IPS DF 4.7 (cell line): ENCODE measurements around the gene CRYBB2.
"Not testable (repeated sequence)": the region's sequence is repeated elsewhere in the genome, so short reads cannot be mapped to it uniquely, and the experiment has no call there.

Experiments used
- DNase-seq: peaks from one replicate; pipeline ENCODE4 v3.0.0-alpha.2; 2013; ENCODE audit warnings: low spot score; ENCODE audit errors: extremely low read depth

Gene CRYBB2

DNA sequence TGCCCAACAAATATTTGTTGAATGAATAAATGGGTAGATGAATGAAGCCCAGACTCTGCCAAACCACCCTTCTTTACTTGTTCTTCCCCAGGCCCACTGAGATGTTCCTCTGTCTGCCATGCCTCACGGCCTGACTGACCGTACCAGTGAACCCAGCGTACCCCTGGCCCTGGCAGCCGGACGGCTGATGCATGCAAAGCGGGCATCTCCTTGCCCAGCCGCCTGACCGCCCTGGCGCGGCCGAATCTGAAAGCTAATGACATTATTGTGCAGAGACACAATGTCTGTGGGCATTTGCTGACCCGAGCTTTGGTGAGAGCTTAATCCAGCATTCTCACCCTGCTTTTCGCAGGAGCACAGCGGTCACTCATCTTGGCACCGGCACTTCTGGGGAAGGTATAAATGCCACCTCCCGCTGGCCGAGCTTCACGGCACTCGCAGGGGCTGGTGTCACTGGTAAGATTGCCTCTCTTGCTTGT is at the start of gene CRYBB2:
CRYBB2 (plus strand) TSS at position 429 of the 479 bp plus-strand sequence. CDS start 1,791 bp downstream, outside the sequence.
- DNase-seq = no peak

DNA sequence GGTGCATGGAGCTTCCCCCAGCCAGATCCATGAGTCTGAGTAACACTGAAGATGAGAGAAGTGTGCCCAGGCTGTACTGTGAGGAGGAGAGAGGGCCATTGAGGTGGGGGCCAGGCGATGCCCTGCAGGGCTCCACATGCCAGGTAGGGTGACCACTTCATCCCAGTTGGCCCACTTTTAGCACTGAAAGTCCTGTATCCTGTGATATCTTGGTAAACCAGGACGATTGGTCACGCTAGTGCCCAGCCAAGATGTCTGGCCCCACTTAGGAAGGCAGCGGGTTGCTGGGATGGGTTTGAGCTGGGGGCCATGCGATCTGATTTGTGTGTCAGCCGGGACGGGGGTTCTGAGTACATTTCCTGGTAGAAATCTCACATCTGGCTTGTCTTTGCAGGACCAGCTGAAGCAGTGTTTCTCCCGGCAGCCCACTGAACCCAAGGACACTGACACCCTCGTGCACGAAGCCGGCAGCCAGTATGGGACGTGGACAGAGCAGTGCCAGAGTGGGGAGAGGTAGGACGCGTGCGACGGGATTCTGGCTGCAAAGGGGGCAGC is 48.9 kb upstream of the CRYBB2 start:
- no peak for DNase-seq

DNA sequence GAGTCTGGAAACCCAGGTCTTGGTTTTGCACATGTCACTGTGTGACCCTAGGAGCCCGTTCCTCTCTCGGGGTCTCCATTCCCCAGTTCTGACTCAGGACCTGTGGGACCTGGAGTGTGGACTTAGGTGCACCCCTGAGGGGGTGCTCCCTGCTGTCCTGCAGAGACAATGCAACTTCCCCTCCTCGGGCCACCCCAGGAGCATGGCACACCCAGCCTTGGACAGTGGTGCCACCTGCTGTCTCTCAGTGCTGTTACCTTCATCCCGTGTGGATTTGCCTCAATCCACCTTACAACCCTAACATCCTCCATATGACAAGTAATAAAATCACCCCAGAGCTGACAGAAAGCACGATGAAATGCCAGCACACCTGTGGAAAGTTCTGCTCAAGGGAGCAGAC is 47.3 kb upstream of the CRYBB2 start:
- no peak for DNase-seq

DNA sequence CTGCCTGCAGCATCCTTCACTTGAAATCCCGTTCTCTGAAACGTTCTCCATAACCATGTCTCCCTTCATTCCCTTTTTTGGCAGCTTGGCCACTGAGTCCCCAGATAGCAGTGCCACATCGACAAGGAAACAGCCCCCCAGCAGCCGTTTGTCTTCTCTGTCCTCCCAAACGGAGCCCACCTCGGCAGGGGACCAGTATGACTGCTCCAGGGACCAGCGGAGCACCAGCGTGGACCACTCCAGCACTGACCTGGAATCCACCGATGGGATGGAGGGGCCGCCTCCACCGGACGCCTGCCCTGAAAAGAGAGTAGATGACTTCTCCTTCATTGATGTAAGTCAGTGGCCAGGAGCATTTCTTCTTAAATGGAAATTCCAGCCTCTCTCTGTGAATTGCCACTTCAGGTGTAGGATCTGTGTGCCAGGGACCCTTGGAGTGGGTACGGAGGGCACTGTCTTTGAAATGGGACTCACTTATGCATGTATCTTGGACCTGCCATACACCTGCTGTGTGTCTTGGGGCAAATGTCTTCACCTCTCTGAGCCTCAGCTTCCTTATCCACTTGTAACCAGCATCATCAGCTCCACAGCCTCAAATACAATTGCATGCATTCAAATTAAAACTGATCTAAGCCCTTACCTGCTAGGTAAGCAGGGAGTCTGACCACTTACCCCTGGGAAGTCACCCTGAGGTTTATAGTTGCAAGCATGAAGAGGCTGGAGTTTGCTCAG is 45.1 kb upstream of the CRYBB2 start:
- no peak for DNase-seq

GRCh38 chr22:25174888-25175411 is 44.5 kb upstream of the CRYBB2 start:
- DNase-seq = no peak

GRCh38 chr22:25176175-25176574 is 43.3 kb upstream of the CRYBB2 start:
- no peak for DNase-seq

DNA sequence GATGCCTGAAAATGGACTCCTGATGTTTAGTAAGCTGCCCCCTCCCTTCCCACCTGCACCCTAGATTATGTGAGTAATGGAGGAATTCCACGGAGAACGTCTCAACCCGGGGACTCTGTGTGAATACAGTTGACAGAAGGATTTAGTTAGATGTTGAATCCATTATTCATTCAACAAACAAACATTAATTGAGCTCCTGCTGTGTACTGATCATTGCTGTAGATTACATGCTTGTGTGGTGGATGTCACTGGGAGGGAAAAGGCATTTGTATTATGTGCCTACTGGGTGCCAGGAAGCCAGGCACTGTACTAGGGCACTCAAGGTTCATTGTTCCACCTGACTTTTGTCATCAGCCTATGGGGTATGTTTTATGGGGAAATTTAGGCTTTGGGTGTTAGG is 42.6 kb upstream of the CRYBB2 start:
- no peak for DNase-seq

- no peak for DNase-seq
These were observed 42.2 kb upstream of the CRYBB2 start for GRCh38 chr22:25177226-25177625.

GRCh38 chr22:25177895-25178294 is 41.5 kb upstream of the CRYBB2 start:
- DNase-seq = no peak

- DNase-seq = not testable (repeated sequence)
These were observed 41.1 kb upstream of the CRYBB2 start for GRCh38 chr22:25178348-25178747.

GRCh38 chr22:25178869-25179631 is 40.4 kb upstream of the CRYBB2 start:
- DNase-seq = not testable (repeated sequence)

- DNase-seq = no peak
These were observed 37.0 kb upstream of the CRYBB2 start for GRCh38 chr22:25182131-25183110.

GRCh38 chr22:25183949-25184619 is 35.4 kb upstream of the CRYBB2 start:
- DNase-seq = no peak

GRCh38 chr22:25186140-25186539 is 33.3 kb upstream of the CRYBB2 start:
- DNase-seq = no peak

GRCh38 chr22:25187469-25187868 is 32.0 kb upstream of the CRYBB2 start:
- no peak for DNase-seq

DNA sequence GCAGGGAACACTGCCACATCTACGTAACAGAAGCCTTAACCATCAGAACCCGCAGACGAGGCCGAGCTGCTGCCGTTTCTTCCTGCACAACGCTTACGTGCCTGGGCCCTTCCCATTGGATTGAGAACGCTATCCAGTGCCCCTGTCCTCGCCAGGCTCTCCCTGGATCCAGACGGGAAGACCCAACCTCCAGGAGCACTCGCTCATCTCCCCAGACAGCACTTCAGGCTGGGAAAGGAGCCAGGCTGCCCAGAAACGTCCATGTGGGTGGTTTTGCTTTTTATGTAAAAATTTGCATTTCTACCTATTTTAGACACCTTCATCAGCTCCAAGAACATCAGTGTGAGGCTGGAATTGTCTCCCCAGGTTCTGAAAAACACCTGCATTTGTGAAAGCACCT is 27.0 kb upstream of the CRYBB2 start:
- DNase-seq = no peak

GRCh38 chr22:25193130-25193529 is 26.3 kb upstream of the CRYBB2 start:
- DNase-seq = no peak

DNA sequence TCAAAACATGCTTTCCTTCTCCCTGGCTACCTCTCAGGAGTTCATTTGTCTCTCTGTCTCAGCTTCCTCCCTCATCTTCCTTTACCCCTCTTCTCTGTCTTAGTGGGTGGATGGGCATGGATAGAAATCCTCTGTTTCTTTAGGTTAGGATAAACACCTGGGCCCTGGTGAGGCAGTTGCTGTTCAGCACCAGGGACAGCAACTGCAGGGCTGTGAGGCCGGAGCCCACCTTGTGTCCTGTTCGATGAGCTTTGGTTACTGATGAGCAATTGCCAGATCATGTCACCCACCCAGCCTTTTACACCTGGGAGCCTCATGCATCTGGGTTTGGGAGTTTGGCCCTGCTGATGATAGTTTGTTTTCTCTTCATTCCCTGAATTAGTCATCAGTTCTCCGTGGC is 25.9 kb upstream of the CRYBB2 start:
- no peak for DNase-seq

- no peak for DNase-seq
These were observed 23.1 kb upstream of the CRYBB2 start for GRCh38 chr22:25196326-25196725.

GRCh38 chr22:25197340-25197739 is 22.1 kb upstream of the CRYBB2 start:
- no peak for DNase-seq
